SK-N-SH treated with all-trans-retinoic acid at 6 μM for 48 hours (cell line): Measurements from ENCODE around the gene MAP3K2.

ENCODE experiments used
- ATAC-seq: fragments of 200-7000 bp; cut with Tn5 transposase; 3 replicates; pipeline ENCODE4 v1.9.1; 2020; ENCODE audit warnings: mild to moderate bottlenecking, moderate library complexity
- ARNTL ChIP-seq: fragments of 450-650 bp; formaldehyde crosslinking; IDR thresholded peaks from 2 replicates; pipeline ENCODE4 v1.5.0; 2020; ENCODE audit warnings: low read depth, mild to moderate bottlenecking, moderate library complexity, borderline replicate concordance
- BACH2 ChIP-seq: fragments of 250-450 bp; sonication (Bioruptor Pico); IDR thresholded peaks from 2 replicates; pipeline ENCODE4 v1.9.0; 2021; ENCODE audit warnings: mild to moderate bottlenecking, borderline replicate concordance
- CREB5 ChIP-seq: fragments of 250-450 bp; sonication (Bioruptor Pico); IDR thresholded peaks from 2 replicates; pipeline ENCODE4 v1.5.1; 2020; ENCODE audit warnings: low read depth, mild to moderate bottlenecking, moderate library complexity
- CSRNP3 ChIP-seq: fragments of 250-450 bp; sonication (Bioruptor Pico); IDR thresholded peaks from 2 replicates; pipeline ENCODE4 v1.5.1; 2021; ENCODE audit warnings: mild to moderate bottlenecking, moderate library complexity
- GLIS3 ChIP-seq: fragments of 250-450 bp; sonication (Bioruptor Pico); IDR thresholded peaks from 2 replicates; pipeline ENCODE4 v1.5.0; 2020; ENCODE audit warnings: mild to moderate bottlenecking, moderate library complexity
- ISL1 ChIP-seq: fragments of 250-450 bp; sonication (Bioruptor Pico); IDR thresholded peaks from 2 replicates; pipeline ENCODE4 v2.1.2; 2022; ENCODE audit warnings: mild to moderate bottlenecking, moderate library complexity
- OSR1 ChIP-seq: fragments of 250-450 bp; sonication (Bioruptor Pico); IDR thresholded peaks from 2 replicates; pipeline ENCODE4 v1.8.0; 2022; ENCODE audit warnings: moderate library complexity, mild to moderate bottlenecking, inconsistent platforms
- PATZ1 ChIP-seq: fragments of 250-450 bp; sonication (Bioruptor Pico); IDR thresholded peaks from 2 replicates; pipeline ENCODE4 v1.8.0; 2020; ENCODE audit warnings: mild to moderate bottlenecking, moderate library complexity, borderline replicate concordance
- PPARA ChIP-seq: fragments of 250-450 bp; sonication (Bioruptor Pico); IDR thresholded peaks from 2 replicates; pipeline ENCODE4 v1.5.0; 2020; ENCODE audit warnings: mild to moderate bottlenecking, borderline replicate concordance
- SNAI2 ChIP-seq: fragments of 250-450 bp; sonication (Bioruptor Pico); IDR thresholded peaks from 2 replicates; pipeline ENCODE4 v1.5.0; 2020; ENCODE audit warnings: mild to moderate bottlenecking, moderate library complexity
- TCF4 ChIP-seq: fragments of 250-450 bp; sonication (Bioruptor Pico); IDR thresholded peaks from 2 replicates; pipeline ENCODE4 v1.8.0; 2021; ENCODE audit warnings: mild to moderate bottlenecking, moderate library complexity, borderline replicate concordance
- TOX ChIP-seq: fragments of 250-450 bp; sonication (Bioruptor Pico); IDR thresholded peaks from 2 replicates; pipeline ENCODE4 v1.8.0; 2021; ENCODE audit warnings: mild to moderate bottlenecking, moderate library complexity, borderline replicate concordance
- TSHZ2 ChIP-seq: fragments of 250-450 bp; sonication (Bioruptor Pico); IDR thresholded peaks from 2 replicates; pipeline ENCODE4 v1.5.0; 2020; ENCODE audit warnings: mild to moderate bottlenecking, moderate library complexity
- ZFP3 ChIP-seq: fragments of 250-450 bp; sonication (Bioruptor Pico); IDR thresholded peaks from 2 replicates; pipeline ENCODE4 v1.5.0; 2020; ENCODE audit warnings: mild to moderate bottlenecking, moderate library complexity
- ZFP30 ChIP-seq: fragments of 450-650 bp; formaldehyde crosslinking; IDR thresholded peaks from 2 replicates; pipeline ENCODE4 v1.5.0; 2022; ENCODE audit warnings: mild to moderate bottlenecking, moderate library complexity
- ZNF565 ChIP-seq: fragments of 450-650 bp; formaldehyde crosslinking; conservative IDR thresholded peaks from 2 replicates; pipeline ENCODE4 v1.5.0; 2020; ENCODE audit warnings: low read depth, mild to moderate bottlenecking, moderate library complexity
- ZNF70 ChIP-seq: fragments of 450-650 bp; formaldehyde crosslinking; IDR thresholded peaks from 2 replicates; pipeline ENCODE4 v1.5.0; 2020; ENCODE audit warnings: mild to moderate bottlenecking, moderate library complexity
- ZNF8 ChIP-seq: fragments of 450-650 bp; formaldehyde crosslinking; IDR thresholded peaks from 2 replicates; pipeline ENCODE4 v1.5.0; 2020; ENCODE audit warnings: mild to moderate bottlenecking, moderate library complexity

MAP3K2 gene

GRCh38 chr2:127256381-127256780 is 131.4 kb downstream of the MAP3K2 start:
- ATAC-seq: no peak
- no peak for TF ChIP-seq TCF4 (CRISPR knock-in tag)
- TF ChIP-seq ZFP30 (CRISPR knock-in tag): no peak
- no peak for TF ChIP-seq BACH2 (CRISPR knock-in tag)
- TF ChIP-seq OSR1 (CRISPR knock-in tag): no peak
- TF ChIP-seq TOX (CRISPR knock-in tag): no peak
- no peak for TF ChIP-seq ISL1 (CRISPR knock-in tag)
- TF ChIP-seq ZNF565 (CRISPR knock-in tag): no peak
- TF ChIP-seq PATZ1 (CRISPR knock-in tag): no peak

GRCh38 chr2:127255721-127256120 is 132.1 kb downstream of the MAP3K2 start:
- no peak for ATAC-seq
- TF ChIP-seq TOX (CRISPR knock-in tag) (no peak), TCF4 (CRISPR knock-in tag) (no peak), BACH2 (CRISPR knock-in tag) (no peak), TSHZ2 (CRISPR knock-in tag) (no peak)

- no peak for ATAC-seq
- TF ChIP-seq ZFP30 (CRISPR knock-in tag): no peak
- no peak for TF ChIP-seq OSR1 (CRISPR knock-in tag)
- TF ChIP-seq BACH2 (CRISPR knock-in tag): no peak
- no peak for TF ChIP-seq ARNTL (CRISPR knock-in tag)
- no peak for TF ChIP-seq GLIS3 (CRISPR knock-in tag)
- TF ChIP-seq CREB5: no peak
- TF ChIP-seq ISL1 (CRISPR knock-in tag): no peak
- no peak for TF ChIP-seq PATZ1 (CRISPR knock-in tag)
- TF ChIP-seq SNAI2: no peak
- no peak for TF ChIP-seq ZFP3 (CRISPR knock-in tag)
- no peak for TF ChIP-seq PPARA (CRISPR knock-in tag)
- no peak for TF ChIP-seq ZNF70 (CRISPR knock-in tag)
- TF ChIP-seq CSRNP3: no peak
- TF ChIP-seq ZNF8 (CRISPR knock-in tag): no peak
Measured at GRCh38 chr2:127255146-127255545, 132.6 kb downstream of the MAP3K2 start.

GRCh38 chr2:127254386-127254981 is 133.3 kb downstream of the MAP3K2 start:
- TF ChIP-seq TOX (CRISPR knock-in tag) (no peak), TCF4 (CRISPR knock-in tag) (no peak), ARNTL (CRISPR knock-in tag) (no peak), PPARA (CRISPR knock-in tag) (no peak)
- no peak for ATAC-seq
